NAMALWA (cell line): ENCODE measurements around the gene FAM9C.
"Not testable (repeated sequence)": the region's sequence is repeated elsewhere in the genome, so short reads cannot be mapped to it uniquely, and the experiment has no call there.

Experiments
- DNase-seq: peaks from one replicate; pipeline ENCODE4 v3.0.0-alpha.2; 2015; ENCODE audit warnings: low spot score

FAM9C gene

DNA sequence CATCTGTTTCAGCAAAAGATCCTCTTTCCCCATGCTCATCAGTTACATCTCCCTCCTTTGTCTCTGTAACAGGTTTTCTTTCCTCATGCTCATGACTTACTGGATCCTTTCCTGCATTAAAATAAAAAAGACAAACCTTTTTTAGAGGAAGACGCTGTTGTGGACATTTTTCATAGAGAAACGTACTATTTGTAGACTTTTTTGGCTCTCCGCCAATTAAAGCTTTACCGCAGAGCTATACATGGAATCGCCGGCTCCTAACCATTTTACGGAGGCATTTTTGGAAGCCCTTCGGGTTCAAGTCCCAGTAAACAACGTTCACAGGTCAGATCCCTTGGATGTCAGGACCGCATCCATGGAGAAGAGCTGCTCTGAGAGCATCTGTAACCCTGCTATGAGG, 1.3 kb downstream of the FAM9C start:
- DNase-seq: no peak

GRCh38 chrX:13036896-13037295, 7.5 kb downstream of the FAM9C start:
- no peak for DNase-seq

DNA sequence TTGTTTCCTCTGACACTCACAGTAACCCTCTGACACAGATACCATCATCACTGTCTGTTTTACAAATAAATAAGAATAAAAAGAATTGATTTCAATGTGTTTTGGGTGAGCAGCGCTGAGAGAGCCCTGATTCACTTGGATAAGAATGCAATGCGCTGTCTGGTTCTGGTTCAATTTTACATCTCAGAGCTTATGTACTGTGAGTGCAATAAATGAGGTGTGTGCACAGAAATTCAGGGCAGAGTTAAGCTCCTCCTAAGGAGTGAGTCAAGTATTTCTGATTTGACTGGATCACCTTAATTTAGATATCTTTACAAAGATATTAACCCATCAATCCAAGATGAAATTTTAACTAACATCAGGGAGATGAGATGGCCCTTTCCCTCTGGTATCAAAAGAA, 11.2 kb downstream of the FAM9C start:
- no peak for DNase-seq

DNA sequence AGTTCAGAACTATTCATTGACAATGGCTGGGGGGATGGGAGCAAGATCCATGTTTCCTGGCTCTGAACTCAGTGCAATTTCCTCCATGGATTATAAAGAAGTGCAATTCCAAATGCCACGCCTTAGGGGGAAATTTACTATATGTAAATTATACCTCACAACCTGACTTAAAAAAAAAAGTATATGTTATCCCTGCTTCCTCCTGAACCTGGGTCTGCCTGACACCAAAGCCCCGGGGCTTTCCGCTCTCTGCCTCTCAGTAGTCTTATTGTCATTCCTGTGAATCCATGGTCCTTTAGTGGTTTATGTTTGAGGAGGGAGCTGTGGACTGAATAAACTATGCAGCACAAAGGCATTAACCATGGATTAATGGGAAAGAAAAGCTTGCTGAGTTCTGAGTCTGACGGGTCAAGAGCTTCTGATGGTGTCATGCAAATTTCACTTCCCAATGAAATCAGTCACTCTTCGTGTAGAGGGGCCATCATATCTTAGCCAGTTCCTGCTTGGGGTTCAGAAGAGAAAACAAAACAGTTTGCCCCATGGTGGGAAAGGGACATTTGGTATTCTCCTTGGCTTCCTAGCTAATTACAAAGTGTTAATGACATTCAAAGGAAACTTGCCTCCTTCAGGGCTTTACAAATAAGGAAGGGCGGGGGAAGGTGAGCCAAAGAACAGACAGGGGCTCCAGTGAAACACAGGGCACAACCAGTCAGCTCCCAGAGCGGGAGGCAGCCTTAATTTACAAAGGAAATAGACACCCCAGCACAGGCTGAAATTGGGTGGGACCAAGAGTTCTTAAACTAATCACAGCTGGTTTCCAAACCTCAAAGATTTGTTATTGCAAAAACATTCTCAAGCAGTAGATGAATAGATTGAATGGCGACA, 14.3 kb downstream of the FAM9C start:
- DNase-seq: no peak

GRCh38 chrX:13029637-13029886, 14.9 kb downstream of the FAM9C start:
- DNase-seq: no peak

DNA sequence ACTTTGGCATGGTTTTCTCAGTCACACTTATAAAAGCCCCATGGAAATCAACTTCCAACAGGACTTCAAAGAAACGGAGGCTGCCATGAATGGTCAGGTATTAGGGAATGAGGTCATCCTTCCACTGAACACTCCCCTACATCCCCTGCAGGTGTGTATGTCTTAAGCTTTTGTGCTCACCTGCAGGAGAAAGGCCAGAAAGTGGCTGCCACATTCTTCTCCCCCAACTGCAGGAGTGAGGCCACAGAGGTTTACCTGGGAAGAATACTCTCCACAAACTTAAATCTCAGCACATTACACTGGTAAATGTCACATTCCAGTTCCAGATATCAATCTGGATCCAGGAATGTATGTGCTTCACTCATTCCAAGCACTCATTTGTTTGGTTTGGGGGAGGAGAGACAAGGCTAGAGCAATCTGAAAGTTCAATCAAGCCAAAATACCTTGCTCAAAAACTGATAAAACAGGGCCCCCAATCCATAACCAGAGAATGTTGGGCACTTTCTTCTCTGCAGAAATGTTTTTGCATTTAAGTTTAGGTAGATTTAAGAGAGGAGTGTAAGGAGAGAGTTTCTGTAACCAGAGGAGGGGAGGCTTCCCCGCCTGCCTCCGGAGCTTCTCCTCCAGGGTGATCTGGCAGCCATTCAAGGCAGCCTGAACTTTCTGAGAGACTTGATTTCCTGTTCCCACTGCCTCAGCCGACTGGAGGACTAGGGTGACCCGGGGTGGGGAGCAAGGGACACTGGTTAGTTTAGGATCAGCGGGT, 15.4 kb downstream of the FAM9C start:
- no peak for DNase-seq

GRCh38 chrX:13026877-13027652, 17.4 kb downstream of the FAM9C start:
- DNase-seq: no peak

GRCh38 chrX:13024986-13025385, 19.4 kb downstream of the FAM9C start:
- DNase-seq: no peak

- DNase-seq: no peak
These were observed 20.4 kb downstream of the FAM9C start for GRCh38 chrX:13023979-13024378.

- DNase-seq: no peak
These were observed 20.9 kb downstream of the FAM9C start for GRCh38 chrX:13023567-13023966.

DNA sequence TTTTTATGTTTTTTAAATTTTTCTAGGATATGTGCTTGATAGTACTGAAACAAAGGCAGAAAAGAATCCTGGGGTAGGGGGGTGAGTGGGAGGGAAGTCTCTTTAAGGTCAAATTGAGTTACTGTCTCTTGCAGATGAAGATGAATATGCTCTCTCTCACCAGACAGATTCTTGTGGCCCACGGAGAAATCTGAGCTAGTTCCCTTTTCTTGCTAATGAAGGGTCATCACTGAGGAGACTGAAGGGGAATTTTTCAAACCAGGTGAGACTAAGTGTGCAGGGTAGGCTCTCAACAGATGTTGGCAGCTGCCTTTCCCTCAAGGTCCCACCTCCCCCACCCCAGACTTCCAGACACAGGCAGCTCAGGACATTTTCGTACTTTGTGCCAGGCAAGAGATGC, 21.5 kb downstream of the FAM9C start:
- DNase-seq: no peak

DNA sequence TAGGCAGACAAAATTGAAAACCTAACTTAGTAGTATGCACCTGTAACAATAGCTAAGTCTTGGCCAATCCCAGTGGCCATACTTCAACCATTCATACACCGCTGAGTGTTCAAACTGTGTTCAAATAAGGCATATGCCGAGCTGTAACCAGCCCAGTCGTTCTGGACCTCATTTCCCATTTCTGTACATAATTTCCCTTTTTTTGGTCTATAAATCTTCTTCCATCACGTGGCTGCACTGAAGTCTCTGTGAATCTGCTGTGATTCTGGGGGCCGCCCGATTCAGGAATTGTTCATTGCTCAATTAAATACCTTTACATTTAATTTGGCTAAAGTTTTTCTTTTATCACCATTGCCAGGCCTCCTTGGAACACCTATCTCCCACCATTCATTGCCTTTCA, 27.7 kb downstream of the FAM9C start:
- not testable (repeated sequence) for DNase-seq

GRCh38 chrX:13015536-13016236, 28.7 kb downstream of the FAM9C start:
- DNase-seq: no peak

- no peak for DNase-seq
These were observed 30.0 kb downstream of the FAM9C start for GRCh38 chrX:13014111-13015096.

- DNase-seq: peak; percentile 59
These were observed 30.9 kb downstream of the FAM9C start for GRCh38 chrX:13013363-13014110.

DNA sequence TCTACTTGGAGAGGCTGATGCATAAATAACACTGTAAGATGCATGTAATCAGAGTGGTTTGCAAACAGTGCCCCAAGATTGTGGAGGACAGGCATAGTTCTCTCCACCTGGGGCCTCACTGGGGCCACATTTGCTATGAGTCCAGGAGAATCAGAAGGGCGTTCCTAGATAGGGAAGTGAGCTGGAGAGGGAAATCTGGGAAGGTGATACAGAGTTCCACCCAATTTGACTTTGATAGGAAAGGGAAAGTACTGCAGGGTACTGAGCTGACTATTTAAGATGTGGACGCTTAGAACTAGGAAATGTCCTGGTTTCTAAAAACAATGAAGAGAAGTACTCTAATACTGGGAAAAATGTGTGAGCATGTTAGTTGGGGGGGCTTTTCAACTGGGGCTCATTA, 33.9 kb downstream of the FAM9C start:
- DNase-seq: no peak

DNA sequence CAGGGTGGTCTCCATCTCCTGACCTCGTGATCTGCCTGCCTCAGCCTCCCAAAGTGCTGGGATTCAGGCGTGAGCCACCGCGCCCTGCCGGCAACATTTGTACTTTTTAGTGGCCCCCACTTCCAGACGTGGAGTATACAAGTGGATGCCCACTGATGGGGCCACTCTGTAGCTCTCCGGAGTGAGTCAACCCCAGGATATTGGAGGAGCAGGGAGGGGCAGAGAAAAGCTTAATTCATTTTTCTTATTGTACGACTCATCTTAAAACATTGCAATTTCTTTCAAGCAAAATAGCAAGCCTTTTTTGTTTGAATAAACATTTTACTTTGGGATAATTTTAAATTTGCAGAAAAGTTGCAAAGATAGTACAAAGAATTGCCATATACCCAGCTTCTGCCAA, 34.6 kb downstream of the FAM9C start:
- DNase-seq: no peak

DNA sequence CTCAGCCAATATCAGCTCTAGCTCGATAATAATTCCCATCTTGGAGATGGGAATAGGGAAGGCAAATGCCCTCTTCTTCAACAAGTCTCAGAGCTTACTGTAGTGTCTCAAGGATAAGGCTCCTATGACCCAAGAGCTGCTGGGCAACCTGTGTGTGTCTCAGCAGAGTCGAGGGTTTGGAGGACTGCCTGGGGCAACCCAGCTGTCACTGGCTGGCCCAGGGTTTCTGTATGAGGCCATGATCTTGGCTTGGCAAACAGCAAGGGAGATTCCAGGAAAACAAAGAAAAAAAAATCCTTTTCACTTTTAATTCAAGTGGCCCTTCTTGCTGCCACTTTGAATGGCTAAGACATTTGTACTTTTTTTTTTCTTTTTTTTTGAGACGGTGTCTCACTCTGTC, 35.1 kb downstream of the FAM9C start:
- no peak for DNase-seq

- no peak for DNase-seq
These were observed 35.6 kb downstream of the FAM9C start for GRCh38 chrX:13008851-13009250.

GRCh38 chrX:13008189-13008533, 36.3 kb downstream of the FAM9C start:
- DNase-seq: peak; percentile 24
